ES-I3 (cell line): Measurements from ENCODE around the gene KCNK10.
"Not testable (repeated sequence)": the region's sequence is repeated elsewhere in the genome, so short reads cannot be mapped to it uniquely, and the experiment has no call there.

Experiments
- H3K36me3 ChIP-seq: 2 replicates; pipeline ENCODE4 v1.6.1; 2013; ENCODE audit warnings: mild to moderate bottlenecking, low read length, control low read depth, moderate library complexity; ENCODE audit not compliant: insufficient read depth
- H3K4me1 ChIP-seq: 2 replicates; pipeline ENCODE4 v1.6.1; 2013; ENCODE audit warnings: mild to moderate bottlenecking, control low read depth, low read length; ENCODE audit not compliant: insufficient read depth
- H3K9ac ChIP-seq: 2 replicates; pipeline ENCODE4 v1.6.1; 2013; ENCODE audit warnings: low read depth, mild to moderate bottlenecking, low read length, moderate library complexity
- H3K9me3 ChIP-seq: 2 replicates; pipeline ENCODE4 v1.6.1; 2013; ENCODE audit warnings: mild to moderate bottlenecking, low read length, moderate library complexity; ENCODE audit not compliant: control insufficient read depth, insufficient read depth

The KCNK10 gene

GRCh38 chr14:88270776-88271175 is 52.3 kb downstream of the KCNK10 start:
- Histone ChIP-seq H3K9me3 (no peaks in the 10 kb centered on the region), H3K4me1 (0 out of 2 replicates have a peak, but pooled peaks cover 2% of the 10 kb centered on the region), H3K9ac (0 out of 2 replicates have a peak overlapping the region, but pooled peaks have one; percentile 12), H3K36me3 (no peaks in the 10 kb centered on the region)

- Histone ChIP-seq H3K9ac (peak overlapping the region; percentile 12; the same call in 1 of the 2 replicates), H3K9me3 (no peaks in the 10 kb centered on the region), H3K36me3 (no peaks in the 10 kb centered on the region), H3K4me1 (0 out of 2 replicates have a peak, but pooled peaks cover 2% of the 10 kb centered on the region)
These were observed 53.2 kb downstream of the KCNK10 start for GRCh38 chr14:88269806-88270420.

- Histone ChIP-seq H3K4me1 (0 out of 2 replicates have a peak, but pooled peaks cover 2% of the 10 kb centered on the region), H3K9me3 (no peaks in the 10 kb centered on the region), H3K36me3 (no peaks in the 10 kb centered on the region), H3K9ac (no peak overlapping the region)
These were observed 56.6 kb downstream of the KCNK10 start for GRCh38 chr14:88266474-88266873.

GRCh38 chr14:88264116-88264515 is 59.0 kb downstream of the KCNK10 start:
- Histone ChIP-seq H3K4me1 (no peaks in the 10 kb centered on the region), H3K9ac (no peak overlapping the region), H3K9me3 (no peaks in the 10 kb centered on the region), H3K36me3 (no peaks in the 10 kb centered on the region)

- H3K9ac ChIP-seq, H3K4me1 ChIP-seq, H3K9me3 ChIP-seq, H3K36me3 ChIP-seq: not testable (repeated sequence)
These were observed 61.8 kb downstream of the KCNK10 start for GRCh38 chr14:88261302-88261701.

DNA sequence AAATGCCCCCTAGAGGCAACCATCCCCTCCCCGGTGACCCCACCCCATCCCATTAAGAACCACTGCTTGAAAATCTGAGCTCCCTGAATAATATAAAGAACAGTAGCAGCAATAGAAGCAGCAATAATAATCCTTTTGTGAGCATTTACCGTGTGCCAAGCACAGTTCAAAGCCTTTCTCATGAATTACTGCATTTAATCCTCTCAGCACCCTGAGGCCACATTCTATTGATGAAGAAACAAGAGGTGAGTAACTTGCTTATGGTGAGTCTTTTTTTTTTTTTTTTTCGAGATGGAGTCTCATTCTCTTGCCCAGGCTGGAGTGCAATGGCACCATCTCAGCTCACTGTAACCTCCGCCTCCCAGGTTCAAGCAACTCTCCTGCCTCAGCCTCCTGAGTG is 65.0 kb downstream of the KCNK10 start:
- Histone ChIP-seq H3K4me1 (no peaks in the 10 kb centered on the region), H3K9me3 (no peaks in the 10 kb centered on the region), H3K9ac (no peak overlapping the region), H3K36me3 (no peaks in the 10 kb centered on the region)

DNA sequence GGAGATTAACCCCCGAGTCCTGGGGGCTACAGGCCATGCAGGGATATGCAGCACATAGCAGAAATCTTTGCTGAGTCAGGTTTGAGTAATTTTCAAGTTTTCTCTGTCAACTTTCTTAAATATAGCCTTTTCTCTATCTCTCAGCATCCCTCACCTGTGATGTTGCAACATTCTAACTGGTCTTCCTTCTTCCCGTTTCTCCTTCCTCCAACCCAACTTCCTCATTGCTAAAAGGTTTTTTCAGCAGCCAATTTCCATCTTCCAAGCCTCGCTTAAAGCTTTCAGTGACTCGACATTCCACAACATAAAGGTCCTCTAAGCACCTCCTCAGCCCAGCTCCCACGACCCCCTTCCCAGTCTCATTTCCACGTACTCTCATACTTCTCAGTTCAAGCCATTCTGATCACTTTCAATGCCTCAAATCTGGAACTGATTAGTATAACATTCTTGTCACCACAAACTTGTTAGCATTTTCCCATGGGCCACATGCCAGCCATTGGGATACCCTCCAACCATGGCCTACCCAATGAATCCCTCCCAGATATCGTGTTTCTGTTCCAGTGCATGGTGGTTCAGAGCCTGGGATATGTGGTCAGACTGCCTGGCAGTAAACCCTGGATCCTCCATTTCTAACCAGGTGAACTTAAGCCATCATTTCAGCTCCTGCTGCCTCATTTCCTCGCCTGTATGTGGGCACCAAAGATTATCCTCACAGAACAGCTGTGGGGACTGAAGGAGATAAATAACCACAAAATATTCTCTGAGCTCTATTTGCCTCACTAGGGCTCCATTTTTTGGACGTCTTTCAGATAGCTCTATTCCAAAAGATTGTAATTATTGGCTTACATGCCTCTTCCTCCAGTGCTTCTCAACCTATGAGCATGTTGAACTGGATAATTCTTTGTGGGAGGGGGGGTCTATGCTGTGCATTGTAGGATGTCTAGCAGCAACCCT is 65.8 kb downstream of the KCNK10 start:
- H3K9me3 ChIP-seq, result no peaks in the 10 kb centered on the region
- no peaks in the 10 kb centered on the region for H3K4me1 ChIP-seq
- H3K36me3 ChIP-seq, result no peaks in the 10 kb centered on the region
- H3K9ac ChIP-seq, result no peak overlapping the region

DNA sequence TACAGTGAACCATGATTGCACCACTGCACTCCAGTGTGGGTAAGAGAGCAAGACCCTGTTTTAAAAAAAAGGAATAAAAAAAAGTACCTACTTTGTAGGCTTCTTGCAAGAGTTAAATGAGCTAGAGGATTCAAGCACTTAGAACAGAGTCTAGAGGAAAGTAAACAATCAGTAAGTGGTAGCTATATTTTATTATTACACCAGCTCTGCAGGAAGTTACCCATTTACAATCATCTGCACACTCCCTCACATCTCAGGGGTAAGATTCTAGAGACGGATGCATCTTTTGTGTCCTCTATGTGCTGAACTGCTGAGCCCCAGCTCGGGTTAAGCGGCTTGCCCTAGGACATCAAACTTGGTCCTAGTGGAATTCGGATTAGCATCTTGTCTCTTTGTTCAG is 67.3 kb downstream of the KCNK10 start:
- H3K9ac ChIP-seq, result no peak overlapping the region
- no peaks in the 10 kb centered on the region for H3K36me3 ChIP-seq
- no peaks in the 10 kb centered on the region for H3K9me3 ChIP-seq
- no peaks in the 10 kb centered on the region for H3K4me1 ChIP-seq

DNA sequence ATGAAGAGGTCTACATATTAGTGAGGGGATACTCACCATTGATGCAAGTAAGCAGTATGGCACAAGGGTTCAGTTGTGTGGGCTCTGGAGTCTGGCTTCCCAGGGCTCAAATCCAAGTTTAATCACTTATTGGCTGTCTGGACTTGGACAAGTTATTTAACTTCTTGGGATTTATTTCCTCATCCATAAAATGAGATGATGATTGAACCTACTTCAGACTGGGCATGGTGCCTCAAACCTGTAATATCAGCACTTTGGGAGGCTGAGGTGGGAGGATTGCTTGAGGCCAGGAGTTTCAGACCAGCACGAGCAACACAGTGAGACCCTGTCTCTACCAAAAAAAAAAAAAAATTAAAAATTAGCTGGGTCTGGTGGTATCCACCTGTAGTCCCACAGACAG is 67.9 kb downstream of the KCNK10 start:
- Histone ChIP-seq H3K36me3 (no peaks in the 10 kb centered on the region), H3K9me3 (no peaks in the 10 kb centered on the region), H3K9ac (no peak overlapping the region), H3K4me1 (no peaks in the 10 kb centered on the region)

DNA sequence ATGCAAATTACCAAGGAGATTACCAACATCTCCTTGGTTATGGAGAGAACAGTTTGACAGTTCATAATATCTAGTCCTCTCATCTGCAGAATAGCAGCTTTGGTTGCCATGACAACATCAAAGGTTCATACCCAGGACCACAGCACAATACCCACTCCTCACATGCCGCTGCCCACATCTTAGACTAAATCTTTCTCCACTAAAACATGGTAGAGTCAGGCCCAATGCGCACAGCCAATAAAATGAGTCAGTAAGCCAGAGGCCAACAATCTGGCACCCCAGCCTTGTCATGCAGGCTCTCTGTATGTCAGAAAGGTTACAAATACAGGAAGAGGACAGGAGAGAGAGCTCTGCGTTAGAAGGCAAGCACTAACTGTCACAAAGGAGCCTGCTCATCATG is 70.6 kb downstream of the KCNK10 start:
- no peaks in the 10 kb centered on the region for H3K4me1 ChIP-seq
- H3K9ac ChIP-seq, result no peak overlapping the region
- no peaks in the 10 kb centered on the region for H3K36me3 ChIP-seq
- H3K9me3 ChIP-seq, result no peaks in the 10 kb centered on the region

GRCh38 chr14:88251650-88252049 is 71.4 kb downstream of the KCNK10 start:
- Histone ChIP-seq H3K36me3 (no peaks in the 10 kb centered on the region), H3K9me3 (peaks cover under 1% of the 10 kb centered on the region; the same call in 1 of the 2 replicates), H3K9ac (no peak overlapping the region), H3K4me1 (no peaks in the 10 kb centered on the region)

DNA sequence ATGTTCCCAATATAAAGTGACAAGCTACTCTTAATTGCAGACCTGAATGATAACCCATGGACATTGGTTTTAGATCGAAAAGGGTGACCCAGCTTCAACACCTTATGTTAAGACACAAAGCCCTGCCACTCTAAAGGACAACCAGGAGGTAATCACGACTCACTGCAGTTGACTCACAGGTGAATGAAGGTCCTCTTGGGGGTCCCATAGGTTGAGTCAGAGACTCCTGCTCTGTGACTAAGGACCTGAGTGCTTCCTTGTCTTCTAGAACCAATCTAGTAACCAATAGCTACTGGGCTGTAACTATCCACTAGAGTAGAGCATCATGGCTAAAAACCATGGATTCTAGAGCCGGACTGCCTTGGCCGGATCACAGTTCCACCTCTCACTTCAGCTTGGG is 73.8 kb downstream of the KCNK10 start:
- Histone ChIP-seq H3K9me3 (peaks cover 2% of the 10 kb centered on the region; the same call in 1 of the 2 replicates), H3K4me1 (no peaks in the 10 kb centered on the region), H3K9ac (no peak overlapping the region), H3K36me3 (no peaks in the 10 kb centered on the region)

DNA sequence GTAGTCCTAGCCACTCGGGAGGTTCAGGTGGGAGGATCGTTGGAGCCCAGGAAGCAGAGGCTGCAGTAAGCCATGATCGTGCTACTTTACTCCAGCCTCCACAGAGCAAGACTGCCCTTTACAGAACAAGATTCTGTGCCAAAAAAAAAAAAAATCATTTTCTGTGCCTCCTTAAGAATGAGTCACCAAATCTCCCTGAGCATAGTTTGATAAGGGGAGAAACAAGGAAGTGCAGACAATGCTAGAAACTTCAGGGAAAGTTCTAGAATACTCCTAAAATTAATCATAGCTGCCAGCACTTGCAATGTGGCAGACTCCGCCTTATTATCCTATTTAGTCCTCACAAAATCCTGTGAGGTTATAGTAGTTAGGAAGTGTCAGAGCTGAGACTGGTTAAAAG is 74.5 kb downstream of the KCNK10 start:
- Histone ChIP-seq H3K4me1 (no peaks in the 10 kb centered on the region), H3K9ac (no peak overlapping the region), H3K9me3 (peaks cover 2% of the 10 kb centered on the region; the same call in 1 of the 2 replicates), H3K36me3 (no peaks in the 10 kb centered on the region)

DNA sequence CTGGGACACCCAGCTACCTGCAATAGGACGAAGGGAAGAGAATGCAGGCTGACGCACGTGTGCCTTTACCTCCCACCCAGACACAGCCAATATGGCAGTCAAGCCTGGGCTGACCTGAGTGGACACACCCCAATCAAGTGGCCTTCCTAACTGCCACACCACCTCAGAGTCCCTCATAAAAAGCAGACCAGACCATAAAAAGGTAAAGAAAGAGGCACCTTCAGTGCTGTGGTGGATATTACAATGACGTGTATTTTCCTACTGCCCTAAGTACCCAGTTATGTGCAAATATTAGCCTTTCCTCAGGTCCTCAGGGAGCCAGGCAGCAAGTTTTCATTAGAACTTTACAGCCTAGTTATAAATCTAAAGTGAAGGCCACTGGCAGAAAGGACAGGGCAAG is 75.8 kb downstream of the KCNK10 start:
- peaks cover 2% of the 10 kb centered on the region; the same call in 1 of the 2 replicates for H3K9me3 ChIP-seq
- H3K36me3 ChIP-seq, result no peaks in the 10 kb centered on the region
- H3K4me1 ChIP-seq, result no peaks in the 10 kb centered on the region
- no peak overlapping the region for H3K9ac ChIP-seq

- Histone ChIP-seq H3K36me3 (no peaks in the 10 kb centered on the region), H3K4me1 (no peaks in the 10 kb centered on the region), H3K9me3 (peaks cover 2% of the 10 kb centered on the region; the same call in 1 of the 2 replicates), H3K9ac (no peak overlapping the region)
These were observed 77.7 kb downstream of the KCNK10 start for GRCh38 chr14:88245321-88245720.
